22Rv1 (cell line): ENCODE data around the gene SOX1.

ENCODE experiments used
- ZFX ChIP-seq: fragments of 450-650 bp; IDR thresholded peaks from 2 replicates; pipeline ENCODE4 v1.6.1; 2017; ENCODE audit warnings: antibody characterized with exemption, borderline replicate concordance
- TF ChIP-seq, protein P1 (sequence below): fragments of 450-650 bp; IDR thresholded peaks from 2 replicates; pipeline ENCODE4 v1.5.1; 2017; ENCODE audit warnings: mild to moderate bottlenecking

DNA sequence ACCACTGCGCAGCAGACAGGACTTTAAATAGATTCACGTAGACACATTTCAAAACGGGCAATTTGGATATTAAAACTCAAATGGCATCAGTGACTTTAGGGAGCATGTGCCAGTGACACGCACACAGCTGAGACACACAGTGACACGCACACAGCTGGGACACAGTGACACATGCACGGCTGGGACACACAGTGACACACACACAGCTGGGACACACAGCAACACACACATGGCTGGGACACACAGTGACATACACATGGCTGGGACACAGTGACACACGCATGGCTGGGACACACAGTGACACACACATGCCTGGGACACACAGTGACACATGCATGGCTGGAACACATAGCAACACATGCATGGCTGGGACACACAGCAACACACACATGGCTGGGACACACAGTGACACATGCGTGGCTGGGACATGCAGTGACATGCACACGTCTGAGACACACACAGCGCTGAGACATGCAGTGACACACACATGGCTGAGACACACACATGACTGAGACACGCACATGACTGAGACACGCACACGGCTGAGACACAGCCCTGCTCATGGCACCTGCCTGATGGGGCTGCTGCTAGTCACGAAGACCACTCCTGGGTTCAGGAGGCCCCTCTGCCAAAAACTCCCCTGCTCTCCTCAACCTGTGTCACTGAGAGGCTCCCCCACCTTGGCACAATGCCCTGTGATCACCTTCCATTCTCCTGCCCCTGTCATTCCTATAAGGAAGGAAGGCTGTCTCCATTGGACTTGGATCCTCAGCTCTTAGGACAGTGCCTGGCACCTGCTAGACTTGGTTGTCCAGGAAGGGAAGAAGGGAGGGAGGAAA lies 52.5 kb downstream of the SOX1 start:
- no peak for TF ChIP-seq ZFX
- TF ChIP-seq, protein P1, sequence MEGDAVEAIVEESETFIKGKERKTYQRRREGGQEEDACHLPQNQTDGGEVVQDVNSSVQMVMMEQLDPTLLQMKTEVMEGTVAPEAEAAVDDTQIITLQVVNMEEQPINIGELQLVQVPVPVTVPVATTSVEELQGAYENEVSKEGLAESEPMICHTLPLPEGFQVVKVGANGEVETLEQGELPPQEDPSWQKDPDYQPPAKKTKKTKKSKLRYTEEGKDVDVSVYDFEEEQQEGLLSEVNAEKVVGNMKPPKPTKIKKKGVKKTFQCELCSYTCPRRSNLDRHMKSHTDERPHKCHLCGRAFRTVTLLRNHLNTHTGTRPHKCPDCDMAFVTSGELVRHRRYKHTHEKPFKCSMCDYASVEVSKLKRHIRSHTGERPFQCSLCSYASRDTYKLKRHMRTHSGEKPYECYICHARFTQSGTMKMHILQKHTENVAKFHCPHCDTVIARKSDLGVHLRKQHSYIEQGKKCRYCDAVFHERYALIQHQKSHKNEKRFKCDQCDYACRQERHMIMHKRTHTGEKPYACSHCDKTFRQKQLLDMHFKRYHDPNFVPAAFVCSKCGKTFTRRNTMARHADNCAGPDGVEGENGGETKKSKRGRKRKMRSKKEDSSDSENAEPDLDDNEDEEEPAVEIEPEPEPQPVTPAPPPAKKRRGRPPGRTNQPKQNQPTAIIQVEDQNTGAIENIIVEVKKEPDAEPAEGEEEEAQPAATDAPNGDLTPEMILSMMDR = no peak
